Tibial nerve (tissue), 3 donors: ENCODE data around the gene COG5.

Experiments
- POLR2A ChIP-seq, 2 donors: fragments of 450-650 bp; IDR thresholded peaks; one replicate each; pipeline ENCODE4 v1.6.1; 2017; ENCODE audit warnings: antibody characterized with exemption in 2 of 2, mild to moderate bottlenecking in 2 of 2, moderate library complexity in 2 of 2
- TF ChIP-seq, protein P1 (sequence below), 5 experiments: fragments of 200-600 bp in 3 of 5; fragments of 450-650 bp in 2 of 5; sonication (generic) in 3 of 5; IDR thresholded peaks; one replicate each; pipeline ENCODE4 v1.5.1; 2016 to 2019; ENCODE audit warnings: antibody characterized with exemption in 5 of 5, mild to moderate bottlenecking in 3 of 5, moderate library complexity in 2 of 5

GRCh38 chr7:107394276-107394675 lies 169.4 kb downstream of the COG5 start:
- TF ChIP-seq POLR2A (IDR thresholded peaks at IDR 0.05) = no peak
- TF ChIP-seq, protein P1, sequence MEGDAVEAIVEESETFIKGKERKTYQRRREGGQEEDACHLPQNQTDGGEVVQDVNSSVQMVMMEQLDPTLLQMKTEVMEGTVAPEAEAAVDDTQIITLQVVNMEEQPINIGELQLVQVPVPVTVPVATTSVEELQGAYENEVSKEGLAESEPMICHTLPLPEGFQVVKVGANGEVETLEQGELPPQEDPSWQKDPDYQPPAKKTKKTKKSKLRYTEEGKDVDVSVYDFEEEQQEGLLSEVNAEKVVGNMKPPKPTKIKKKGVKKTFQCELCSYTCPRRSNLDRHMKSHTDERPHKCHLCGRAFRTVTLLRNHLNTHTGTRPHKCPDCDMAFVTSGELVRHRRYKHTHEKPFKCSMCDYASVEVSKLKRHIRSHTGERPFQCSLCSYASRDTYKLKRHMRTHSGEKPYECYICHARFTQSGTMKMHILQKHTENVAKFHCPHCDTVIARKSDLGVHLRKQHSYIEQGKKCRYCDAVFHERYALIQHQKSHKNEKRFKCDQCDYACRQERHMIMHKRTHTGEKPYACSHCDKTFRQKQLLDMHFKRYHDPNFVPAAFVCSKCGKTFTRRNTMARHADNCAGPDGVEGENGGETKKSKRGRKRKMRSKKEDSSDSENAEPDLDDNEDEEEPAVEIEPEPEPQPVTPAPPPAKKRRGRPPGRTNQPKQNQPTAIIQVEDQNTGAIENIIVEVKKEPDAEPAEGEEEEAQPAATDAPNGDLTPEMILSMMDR (IDR thresholded peaks at IDR 0.05) = no peak
